GM10847 (cell line): ENCODE measurements around the gene KNDC1.

ENCODE experiments used
- POLR2A ChIP-seq: IDR thresholded peaks from 2 replicates; pipeline ENCODE4 v1.6.1; 2011; ENCODE audit not compliant: insufficient read length; ENCODE audit errors: extremely low read depth

The KNDC1 gene

GRCh38 chr10:133198621-133199487 lies 38.8 kb downstream of the KNDC1 start:
- TF ChIP-seq POLR2A, result no peak

- TF ChIP-seq POLR2A, result no peak
Observed at GRCh38 chr10:133199488-133199885, 39.5 kb downstream of the KNDC1 start.

GRCh38 chr10:133199992-133200611 lies 40.1 kb downstream of the KNDC1 start:
- TF ChIP-seq POLR2A, result no peak

- TF ChIP-seq POLR2A, result no peak
Observed at GRCh38 chr10:133200621-133201031, 40.6 kb downstream of the KNDC1 start.

DNA sequence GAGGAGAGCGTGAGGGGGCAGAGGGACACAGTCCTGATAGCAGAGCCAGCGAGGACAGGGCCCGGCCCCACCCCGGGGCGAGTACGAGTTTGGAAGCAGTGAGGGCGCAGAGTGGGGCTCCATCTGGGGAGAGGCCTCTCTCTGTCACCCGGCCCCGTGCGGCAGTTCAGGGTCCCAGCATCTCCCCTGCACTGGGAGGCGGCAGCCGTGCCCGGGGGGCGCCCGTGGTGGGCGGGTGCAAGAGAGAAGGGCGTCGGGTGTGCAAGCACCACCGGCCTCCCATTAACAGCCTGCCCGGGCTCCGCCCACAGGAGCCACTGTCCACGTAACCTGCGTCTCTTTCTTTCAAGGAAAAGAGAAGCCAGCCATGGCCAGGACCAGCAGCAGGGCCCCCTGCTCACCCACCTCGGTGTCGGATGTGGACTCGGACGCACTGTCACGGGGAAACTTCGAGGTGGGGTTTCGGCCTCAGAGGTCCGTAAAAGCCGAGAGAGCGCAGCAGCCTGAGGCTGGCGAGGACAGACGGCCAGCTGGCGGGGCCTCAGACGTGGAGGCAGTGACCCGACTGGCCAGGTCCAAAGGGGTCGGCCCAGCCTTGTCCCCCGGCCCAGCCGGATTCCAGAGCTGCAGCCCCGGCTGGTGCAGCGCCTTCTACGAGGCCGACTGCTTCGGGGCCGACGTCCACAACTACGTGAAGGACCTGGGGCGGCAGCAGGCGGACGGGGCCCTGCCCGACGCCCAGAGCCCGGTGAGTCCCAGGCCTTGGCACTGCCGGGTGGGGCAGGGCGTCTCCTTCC lies 41.3 kb downstream of the KNDC1 start:
- TF ChIP-seq POLR2A, result no peak

- TF ChIP-seq POLR2A, result no peak
Observed at GRCh38 chr10:133201948-133202725, 42.1 kb downstream of the KNDC1 start.

DNA sequence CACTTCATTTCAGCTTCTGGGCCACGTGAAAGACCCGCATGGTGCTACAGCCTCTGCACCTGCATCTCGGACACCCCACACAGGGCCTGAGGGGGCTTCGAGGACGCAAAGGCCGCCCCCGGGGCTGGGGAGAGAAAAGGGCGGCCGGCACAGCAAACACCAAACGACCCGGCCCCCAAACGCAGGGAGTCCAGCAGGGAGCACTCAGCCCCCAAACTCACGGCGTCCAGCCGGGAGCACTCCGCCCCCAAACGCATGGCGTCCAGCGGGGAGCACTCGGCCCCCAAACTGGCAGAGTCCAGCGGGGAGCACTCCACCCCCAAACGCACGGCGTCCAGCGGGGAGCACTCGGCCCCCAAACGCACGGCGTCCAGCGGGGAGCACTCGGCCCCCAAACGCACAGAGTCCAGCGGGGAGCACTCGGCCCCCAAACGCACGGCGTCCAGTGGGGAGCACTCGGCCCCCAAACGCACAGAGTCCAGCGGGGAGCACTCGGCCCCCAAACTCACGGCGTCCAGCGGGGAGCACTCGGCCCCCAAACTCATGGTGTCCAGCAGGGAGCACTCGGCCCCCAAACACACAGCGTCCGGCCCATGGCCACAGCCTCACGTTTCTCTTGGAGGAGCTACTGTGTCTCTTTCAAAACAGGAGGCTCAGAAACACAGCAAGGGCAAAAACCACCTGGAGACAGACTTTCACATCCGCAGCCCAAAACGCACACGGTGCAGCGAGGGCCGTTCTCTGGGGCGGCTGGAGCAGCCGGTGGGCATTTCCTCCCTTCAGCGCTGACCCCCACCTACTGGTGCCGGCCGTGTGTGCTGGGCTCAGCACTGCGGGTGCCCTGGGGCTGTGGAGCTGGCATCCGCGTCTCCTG lies 43.0 kb downstream of the KNDC1 start:
- no peak for TF ChIP-seq POLR2A

- no peak for TF ChIP-seq POLR2A
Observed at GRCh38 chr10:133203652-133204195, 43.7 kb downstream of the KNDC1 start.

- no peak for TF ChIP-seq POLR2A
Observed at GRCh38 chr10:133204226-133205015, 44.4 kb downstream of the KNDC1 start.

DNA sequence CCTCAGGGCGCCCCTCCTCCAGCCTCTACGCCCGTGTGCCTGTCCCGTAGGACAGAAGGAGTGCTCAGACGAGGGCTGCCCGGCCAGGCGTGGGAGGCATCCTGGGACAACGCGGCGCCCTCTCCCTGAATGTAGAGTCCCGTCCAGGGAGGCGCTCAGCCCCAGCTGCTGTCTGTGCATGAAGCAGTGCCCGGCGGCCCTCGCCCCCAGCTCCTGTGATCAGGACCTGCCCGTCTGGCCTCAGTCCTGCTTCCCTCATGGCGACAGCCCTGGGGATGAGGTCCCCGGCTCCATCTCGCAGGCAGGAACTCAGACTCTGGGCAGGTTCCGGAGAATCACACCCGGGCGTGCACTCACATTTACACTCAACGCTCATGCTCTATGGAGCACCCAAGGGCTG lies 45.1 kb downstream of the KNDC1 start:
- TF ChIP-seq POLR2A, result no peak

- no peak for TF ChIP-seq POLR2A
Observed at GRCh38 chr10:133206356-133207040, 46.5 kb downstream of the KNDC1 start.

- TF ChIP-seq POLR2A, result no peak
Observed at GRCh38 chr10:133207041-133207600, 47.1 kb downstream of the KNDC1 start.

DNA sequence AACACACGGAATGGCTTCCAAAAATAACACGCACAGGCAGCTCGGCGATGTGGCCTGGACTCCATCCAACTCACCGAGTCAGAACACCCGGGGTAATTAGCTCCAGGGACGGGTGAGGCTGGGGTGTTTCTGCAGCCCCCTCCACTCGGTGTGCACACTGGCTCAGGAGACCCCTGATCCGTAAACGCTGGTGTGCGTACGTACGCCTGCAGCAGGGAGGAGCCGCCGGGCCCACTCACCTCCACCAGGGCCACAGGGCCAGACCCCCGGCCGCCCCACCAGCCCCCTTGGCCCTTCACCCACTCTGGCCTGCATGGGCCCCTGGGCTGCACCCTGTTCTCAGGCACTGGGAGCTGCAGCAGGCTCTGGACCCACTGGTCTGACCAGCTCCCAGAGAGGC lies 47.6 kb downstream of the KNDC1 start:
- no peak for TF ChIP-seq POLR2A
